Left lung (tissue), 10 donors: ENCODE measurements around the gene RHBDL1. TPM values are rescaled to one million over a fixed set of nuclear protein-coding genes. Genes with fewer than 3 reads are reported as not detected.

Experiments used
- ATAC-seq: fragments of 200-7000 bp; cut with Tn5 transposase; one replicate; pipeline ENCODE4 v1.9.1; 2020; ENCODE audit warnings: moderate library complexity
- DNase-seq, 4 donors: peaks; one replicate each; pipeline ENCODE4 v3.0.0-alpha.2; 2013 to 2020
- H3K27ac ChIP-seq, 2 donors: fragments of 200-600 bp; sonication (generic) in 1 of 2; one replicate each; pipeline versions ENCODE4 v1.5.0 to v1.8.0; 2020 to 2021
- H3K27me3 ChIP-seq, 2 donors: fragments of 200-600 bp; sonication (generic) in 1 of 2; one replicate each; pipeline versions ENCODE4 v1.5.0 to v1.8.0; 2020 to 2021
- H3K36me3 ChIP-seq, 2 donors: fragments of 200-600 bp; sonication (generic) in 1 of 2; one replicate each; pipeline versions ENCODE4 v1.5.0 to v1.8.0; 2020 to 2021
- H3K4me1 ChIP-seq, 2 donors: fragments of 200-600 bp; one replicate each; pipeline ENCODE4 v1.8.0; 2021
- H3K4me3 ChIP-seq, 2 donors: fragments of 200-600 bp; sonication (generic) in 1 of 2; one replicate each; pipeline versions ENCODE4 v1.5.0 to v1.8.0; 2020 to 2021; ENCODE audit warnings: mild to moderate bottlenecking in 1 of 2
- H3K9me3 ChIP-seq, 2 donors: fragments of 200-600 bp; sonication (generic) in 1 of 2; one replicate each; pipeline versions ENCODE4 v1.5.0 to v1.8.0; 2020 to 2021
- intact Hi-C, 2 donors: fragments of 100-400 bp; cut with DNase I; formaldehyde crosslinking; loops; one replicate each; pipeline versions ENCODE4 v1.11.2 to v1.14.2; 2022
- polyA plus RNA-seq, 6 donors: library from polyadenylated mRNA; unstranded; fragments of 120-200 nt; gene quantifications; one replicate each; pipeline ENCODE4 v1.2.1, GENCODE V29; 2013; ENCODE audit not compliant: insufficient read length in 6 of 6
- total RNA-seq, 2 donors: library from RNA; stranded (reverse); fragmentation: NEBNext Ultra II Directional; extraction: Animal tissue kit (Norgen Biotek cat#: 25700); gene quantifications; one replicate each; pipeline ENCODE4 v1.2.1, GENCODE V29; 2021
- TF ChIP-seq, protein P1 (sequence below), 2 donors: fragments of 200-600 bp; sonication (generic) in 1 of 2; IDR thresholded peaks; one replicate each; pipeline versions ENCODE4 v1.5.0 to v1.8.0; 2021; ENCODE audit warnings: antibody characterized with exemption in 2 of 2
- donor health status: DM: no; HTN: yes; CAD: no.
- donor health status: DM: no; HTN: no; CAD: no.

The RHBDL1 gene
- total and polyA plus RNA-seq, 8 donors, result 0.45 to 4.3 (median 0.81) TPM

- no peak overlapping the region for H3K4me3 ChIP-seq
- peaks cover 67 to 99% of the 10 kb centered on the region in 2 donors for H3K27me3 ChIP-seq
- intact Hi-C loops, result no loop called here
- DNase-seq, result no peak
- TF ChIP-seq, protein P1, sequence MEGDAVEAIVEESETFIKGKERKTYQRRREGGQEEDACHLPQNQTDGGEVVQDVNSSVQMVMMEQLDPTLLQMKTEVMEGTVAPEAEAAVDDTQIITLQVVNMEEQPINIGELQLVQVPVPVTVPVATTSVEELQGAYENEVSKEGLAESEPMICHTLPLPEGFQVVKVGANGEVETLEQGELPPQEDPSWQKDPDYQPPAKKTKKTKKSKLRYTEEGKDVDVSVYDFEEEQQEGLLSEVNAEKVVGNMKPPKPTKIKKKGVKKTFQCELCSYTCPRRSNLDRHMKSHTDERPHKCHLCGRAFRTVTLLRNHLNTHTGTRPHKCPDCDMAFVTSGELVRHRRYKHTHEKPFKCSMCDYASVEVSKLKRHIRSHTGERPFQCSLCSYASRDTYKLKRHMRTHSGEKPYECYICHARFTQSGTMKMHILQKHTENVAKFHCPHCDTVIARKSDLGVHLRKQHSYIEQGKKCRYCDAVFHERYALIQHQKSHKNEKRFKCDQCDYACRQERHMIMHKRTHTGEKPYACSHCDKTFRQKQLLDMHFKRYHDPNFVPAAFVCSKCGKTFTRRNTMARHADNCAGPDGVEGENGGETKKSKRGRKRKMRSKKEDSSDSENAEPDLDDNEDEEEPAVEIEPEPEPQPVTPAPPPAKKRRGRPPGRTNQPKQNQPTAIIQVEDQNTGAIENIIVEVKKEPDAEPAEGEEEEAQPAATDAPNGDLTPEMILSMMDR (IDR thresholded peaks at IDR 0.05), result no peak
- no peak for ATAC-seq
- H3K9me3 ChIP-seq, result no peaks in the 10 kb centered on the region
- no peak overlapping the region for H3K27ac ChIP-seq
- H3K36me3 ChIP-seq, result no peaks in the 10 kb centered on the region
- H3K4me1 ChIP-seq, result no peaks in the 10 kb centered on the region
These were observed 29.3 kb downstream of the RHBDL1 start for GRCh38 chr16:704552-705380.

GRCh38 chr16:705431-706188 lies 30.1 kb downstream of the RHBDL1 start, which contains the start of gene FBXL16:
Gene FBXL16 (minus strand): TSS chr16:705801. CDS start chr16:697405, 8,396 bp downstream.
- Histone ChIP-seq H3K27me3 (peaks cover 66 to 99% of the 10 kb centered on the region in 2 donors), H3K36me3 (no peaks in the 10 kb centered on the region), H3K9me3 (no peaks in the 10 kb centered on the region), H3K27ac (no peak within 1 kb of the TSS), H3K4me3 (no peak within 1 kb of the TSS), H3K4me1 (no peaks in the 10 kb centered on the region)
- DNase-seq, result no peak
- intact Hi-C loops, result no loop called here
- TF ChIP-seq, protein P1 (IDR thresholded peaks at IDR 0.05), result no peak
- ATAC-seq, result no peak

- intact Hi-C loops, result no loop called here
- Histone ChIP-seq H3K9me3 (no peaks in the 10 kb centered on the region), H3K27ac (no peak overlapping the region), H3K4me1 (no peaks in the 10 kb centered on the region), H3K4me3 (no peak overlapping the region), H3K36me3 (no peaks in the 10 kb centered on the region), H3K27me3 (peaks cover 64 to 99% of the 10 kb centered on the region in 2 donors)
- TF ChIP-seq, protein P1 (IDR thresholded peaks at IDR 0.05), result no peak
- no peak for DNase-seq
- no peak for ATAC-seq
These were observed 31.0 kb downstream of the RHBDL1 start for GRCh38 chr16:706189-707061.

DNA sequence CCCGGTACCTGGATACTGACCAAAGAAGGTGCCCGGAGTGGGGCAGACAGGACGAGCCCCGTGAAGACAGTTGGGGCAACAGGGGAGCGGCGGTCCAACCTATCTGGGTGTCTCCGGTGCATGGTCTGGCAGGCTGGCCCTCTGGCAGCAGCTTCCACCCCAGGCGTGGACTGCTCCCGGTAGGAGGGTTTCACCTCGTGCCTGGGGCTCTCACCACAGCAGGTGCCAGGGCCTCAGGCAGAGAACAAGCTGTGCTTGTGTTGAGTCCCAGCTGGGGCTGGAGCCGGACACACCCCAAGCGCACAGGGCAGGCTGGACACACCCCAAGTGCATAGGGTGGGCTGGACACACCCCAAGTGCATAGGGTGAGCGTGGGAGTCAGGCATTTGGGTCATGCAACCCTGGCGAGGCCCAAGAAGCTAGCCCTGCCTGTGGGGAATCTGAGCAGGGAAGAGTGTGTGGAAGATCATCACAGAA lies 31.6 kb downstream of the RHBDL1 start:
- Histone ChIP-seq H3K27me3 (peaks cover 57 to 99% of the 10 kb centered on the region in 2 donors), H3K4me3 (no peak overlapping the region), H3K9me3 (no peaks in the 10 kb centered on the region), H3K4me1 (peaks cover 0 to 6% of the 10 kb centered on the region in 2 donors), H3K27ac (no peak overlapping the region), H3K36me3 (no peaks in the 10 kb centered on the region)
- DNase-seq (no peak), ATAC-seq (no peak)
- intact Hi-C loops, result no loop called here
- TF ChIP-seq, protein P1 (IDR thresholded peaks at IDR 0.05), result no peak
